Measurements from ENCODE around the gene TSSK2.

DNA sequence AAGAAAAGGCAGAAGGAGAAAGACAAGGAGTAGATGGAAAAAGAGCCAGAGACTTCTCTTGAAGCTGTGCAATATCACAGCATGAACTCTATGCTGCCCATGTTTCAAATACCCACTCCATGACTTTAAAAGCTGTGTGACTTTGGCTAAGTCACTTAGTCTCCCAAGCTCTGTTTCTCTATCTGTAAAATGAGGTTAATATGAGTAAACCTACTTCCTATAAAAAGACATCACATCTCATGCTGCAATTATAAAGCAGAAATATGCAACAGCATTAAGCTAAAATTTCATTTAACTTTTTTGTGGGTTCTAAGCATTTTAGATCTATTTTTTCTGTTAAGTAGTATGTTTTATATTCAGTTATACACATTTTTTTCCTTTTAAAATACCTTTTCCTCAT, 20.5 kb upstream of the TSSK2 start:
- TF ChIP-seq, protein P1, sequence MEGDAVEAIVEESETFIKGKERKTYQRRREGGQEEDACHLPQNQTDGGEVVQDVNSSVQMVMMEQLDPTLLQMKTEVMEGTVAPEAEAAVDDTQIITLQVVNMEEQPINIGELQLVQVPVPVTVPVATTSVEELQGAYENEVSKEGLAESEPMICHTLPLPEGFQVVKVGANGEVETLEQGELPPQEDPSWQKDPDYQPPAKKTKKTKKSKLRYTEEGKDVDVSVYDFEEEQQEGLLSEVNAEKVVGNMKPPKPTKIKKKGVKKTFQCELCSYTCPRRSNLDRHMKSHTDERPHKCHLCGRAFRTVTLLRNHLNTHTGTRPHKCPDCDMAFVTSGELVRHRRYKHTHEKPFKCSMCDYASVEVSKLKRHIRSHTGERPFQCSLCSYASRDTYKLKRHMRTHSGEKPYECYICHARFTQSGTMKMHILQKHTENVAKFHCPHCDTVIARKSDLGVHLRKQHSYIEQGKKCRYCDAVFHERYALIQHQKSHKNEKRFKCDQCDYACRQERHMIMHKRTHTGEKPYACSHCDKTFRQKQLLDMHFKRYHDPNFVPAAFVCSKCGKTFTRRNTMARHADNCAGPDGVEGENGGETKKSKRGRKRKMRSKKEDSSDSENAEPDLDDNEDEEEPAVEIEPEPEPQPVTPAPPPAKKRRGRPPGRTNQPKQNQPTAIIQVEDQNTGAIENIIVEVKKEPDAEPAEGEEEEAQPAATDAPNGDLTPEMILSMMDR (IDR thresholded peaks at IDR 0.05 in 4 of 5, conservative IDR thresholded peaks at IDR 0.05 in 1 of 5), result no peak
- TF ChIP-seq POLR2A (IDR thresholded peaks at IDR 0.05), result no peak

Data from gastrocnemius medialis (tissue), 4 donors.